AG10803 (cell line): ENCODE measurements around the gene WDR11.

Experiments used
- DNase-seq: peaks from one replicate; pipeline ENCODE4 v3.0.0; 2010; ENCODE audit warnings: low read depth
- H3K4me3 ChIP-seq: 2 replicates; pipeline ENCODE4 v1.5.1; 2011; ENCODE audit warnings: mild to moderate bottlenecking, low read length, control low read depth
- CTCF ChIP-seq: conservative IDR thresholded peaks from 2 replicates; pipeline ENCODE4 v1.5.1; 2011; ENCODE audit warnings: mild to moderate bottlenecking, low read length, control low read depth, inconsistent platforms

The WDR11 gene

GRCh38 chr10:120828763-120829319 lies 22.3 kb upstream of the WDR11 start:
- TF ChIP-seq CTCF: no peak
- no peak for DNase-seq
- H3K4me3 ChIP-seq: no peak overlapping the region

GRCh38 chr10:120832106-120832505 lies 19.1 kb upstream of the WDR11 start:
- no peak for TF ChIP-seq CTCF
- H3K4me3 ChIP-seq: no peak overlapping the region
- no peak for DNase-seq

GRCh38 chr10:120833222-120833928 lies 17.8 kb upstream of the WDR11 start:
- H3K4me3 ChIP-seq: no peak overlapping the region
- DNase-seq: no peak

GRCh38 chr10:120835603-120836002 lies 15.6 kb upstream of the WDR11 start:
- no peak for TF ChIP-seq CTCF
- DNase-seq: no peak
- H3K4me3 ChIP-seq: no peak overlapping the region

More at GRCh38 chr10:120833222-120833928, 17.8 kb upstream of the WDR11 start:
- TF ChIP-seq CTCF: no peak

- TF ChIP-seq CTCF: no peak
- no peak for DNase-seq
- H3K4me3 ChIP-seq: no peak overlapping the region
Observed at GRCh38 chr10:120838941-120839340, 12.2 kb upstream of the WDR11 start.

GRCh38 chr10:120841522-120842189 lies 9.5 kb upstream of the WDR11 start:
- DNase-seq: no peak
- no peak overlapping the region for H3K4me3 ChIP-seq
- TF ChIP-seq CTCF: no peak

- no peak overlapping the region for H3K4me3 ChIP-seq
- TF ChIP-seq CTCF: no peak
- no peak for DNase-seq
Observed at GRCh38 chr10:120854388-120854787, 3.2 kb downstream of the WDR11 start.
